Tibial artery (tissue), 4 donors: ENCODE measurements around the gene CSTF3.

ENCODE experiments used
- DNase-seq, 2 donors: peaks; one replicate each; pipeline ENCODE4 v3.0.0-alpha.2; 2019
- H3K27ac ChIP-seq, 2 donors: fragments of 200-600 bp; sonication (generic) in 1 of 2; 1 replicate in 1 of 2; 2 replicates in 1 of 2; pipeline ENCODE4 v1.5.1; 2018 to 2019; ENCODE audit warnings: mild to moderate bottlenecking in 1 of 2
- H3K27me3 ChIP-seq, 2 donors: fragments of 200-600 bp; sonication (generic) in 1 of 2; one replicate each; pipeline versions ENCODE4 v1.5.1 to v1.6.0; 2016 to 2019
- H3K36me3 ChIP-seq, 3 donors: fragments of 200-600 bp; sonication (generic) in 2 of 3; one replicate each; pipeline ENCODE4 v1.5.1; 2016 to 2019; ENCODE audit warnings: mild to moderate bottlenecking in 2 of 3
- H3K4me1 ChIP-seq, 4 donors: fragments of 200-600 bp; sonication (generic) in 2 of 4; 1 replicate in 3 of 4; 2 replicates in 1 of 4; pipeline ENCODE4 v1.5.1; 2016 to 2019
- H3K4me3 ChIP-seq, 2 donors: fragments of 200-600 bp; sonication (generic) in 1 of 2; 1 replicate in 1 of 2; 2 replicates in 1 of 2; pipeline ENCODE4 v1.5.1; 2018 to 2019; ENCODE audit warnings: mild to moderate bottlenecking in 2 of 2
- H3K9me3 ChIP-seq, 3 donors: fragments of 200-600 bp; sonication (generic) in 1 of 3; one replicate each; pipeline ENCODE4 v1.5.1; 2016 to 2019
- CTCF ChIP-seq, 2 experiments: fragments of 200-600 bp in 1 of 2; fragments of 450-650 bp in 1 of 2; IDR thresholded peaks; one replicate each; pipeline ENCODE4 v1.5.1; 2017 to 2019; ENCODE audit warnings: antibody characterized with exemption in 2 of 2, mild to moderate bottlenecking in 1 of 2, moderate library complexity in 1 of 2
- intact Hi-C: fragments of 100-400 bp; cut with DNase I; formaldehyde crosslinking; loops from one replicate; pipeline ENCODE4 v1.15.0; 2023; ENCODE audit warnings: low total_unique reads

Gene CSTF3

DNA sequence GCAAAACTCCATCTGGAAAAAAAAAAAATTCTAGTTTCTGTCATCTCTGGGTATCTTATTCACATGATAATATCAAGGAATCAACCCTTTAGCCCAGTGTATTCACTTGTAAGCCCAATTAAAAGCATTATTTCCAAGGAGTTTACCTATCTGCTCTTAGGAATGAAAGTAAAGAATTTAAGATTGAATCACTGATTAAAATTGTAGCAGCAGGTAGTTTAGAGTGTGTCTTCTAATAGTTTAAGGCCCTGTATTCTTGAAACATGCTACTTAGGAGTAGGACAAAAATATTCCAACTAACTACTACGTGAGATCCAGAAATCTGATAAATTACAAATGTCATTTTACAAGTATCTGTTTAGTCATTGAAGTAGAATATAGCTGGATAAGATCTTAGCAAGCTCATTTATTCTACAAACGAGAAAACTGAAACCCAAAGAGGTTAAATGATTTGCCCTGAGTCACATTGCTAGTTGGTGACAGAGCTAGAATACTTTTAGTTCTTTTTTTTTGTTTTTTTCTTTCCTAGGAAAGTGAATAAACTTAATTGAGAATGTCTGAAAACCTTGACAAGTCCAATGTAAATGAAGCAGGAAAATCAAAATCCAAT lies 118.0 kb downstream of the CSTF3 start:
- Histone ChIP-seq H3K27ac (no peak overlapping the region), H3K36me3 (peaks cover 5 to 14% (median 13%) of the 10 kb centered on the region in 3 donors), H3K4me1 (peaks cover 0 to 16% (median 12%) of the 10 kb centered on the region in 4 donors), H3K4me3 (no peak overlapping the region), H3K9me3 (no peaks in the 10 kb centered on the region), H3K27me3 (no peaks in the 10 kb centered on the region)
- no peak for DNase-seq
- no peak for TF ChIP-seq CTCF (IDR thresholded peaks at IDR 0.05)
- intact Hi-C loops = no loop called here

DNA sequence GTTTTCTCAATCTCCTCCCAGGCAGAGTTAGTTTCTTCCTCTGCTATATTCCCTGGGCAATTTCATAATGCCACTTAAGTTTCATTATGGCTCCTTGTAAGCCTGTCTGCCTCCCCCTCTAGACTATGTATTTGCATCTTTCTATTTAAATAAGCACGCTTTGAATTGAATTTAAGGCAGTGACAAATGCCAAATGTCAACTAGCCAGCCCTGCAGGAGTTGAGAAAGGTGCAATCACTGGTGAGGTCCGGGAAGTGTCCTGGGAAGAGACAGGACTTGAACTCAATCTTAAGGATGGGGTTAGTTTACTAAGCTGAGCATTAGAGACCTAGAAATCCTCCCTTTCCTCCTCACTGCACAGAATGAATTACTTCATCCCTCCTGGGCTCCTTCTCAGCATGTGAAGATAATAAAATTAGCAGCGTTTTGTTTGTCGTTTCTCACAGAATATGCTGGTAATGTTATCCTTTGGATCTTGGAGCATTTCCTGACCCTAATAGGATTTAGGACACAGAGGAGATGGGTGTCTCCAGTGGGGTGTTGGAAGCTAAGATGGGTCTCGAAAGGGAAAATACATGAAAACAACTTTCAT lies 120.3 kb downstream of the CSTF3 start:
- no peak for TF ChIP-seq CTCF (IDR thresholded peaks at IDR 0.05)
- Histone ChIP-seq H3K4me3 (peak overlapping the region; percentile 86 to 95), H3K27me3 (no peaks in the 10 kb centered on the region), H3K27ac (peak overlapping the region; percentile 95 to 96), H3K9me3 (no peaks in the 10 kb centered on the region), H3K4me1 (peaks cover 0 to 15% (median 11%) of the 10 kb centered on the region in 4 donors), H3K36me3 (peaks cover 2 to 13% (median 13%) of the 10 kb centered on the region in 3 donors)
- DNase-seq = no peak
- intact Hi-C loops = no loop called here

- DNase-seq = no peak
- peaks cover 0 to 10% (median 6%) of the 10 kb centered on the region in 3 donors for H3K36me3 ChIP-seq
- H3K27me3 ChIP-seq = no peaks in the 10 kb centered on the region
- intact Hi-C loops = no loop called here
- peak overlapping the region; percentile 95 to 96 for H3K27ac ChIP-seq
- peak overlapping the region; percentile 86 to 95 for H3K4me3 ChIP-seq
- H3K9me3 ChIP-seq = no peaks in the 10 kb centered on the region
- peaks cover 0 to 15% (median 8%) of the 10 kb centered on the region in 4 donors for H3K4me1 ChIP-seq
- no peak for TF ChIP-seq CTCF (IDR thresholded peaks at IDR 0.05)
Observed at GRCh38 chr11:33040033-33040861, 121.0 kb downstream of the CSTF3 start.

DNA sequence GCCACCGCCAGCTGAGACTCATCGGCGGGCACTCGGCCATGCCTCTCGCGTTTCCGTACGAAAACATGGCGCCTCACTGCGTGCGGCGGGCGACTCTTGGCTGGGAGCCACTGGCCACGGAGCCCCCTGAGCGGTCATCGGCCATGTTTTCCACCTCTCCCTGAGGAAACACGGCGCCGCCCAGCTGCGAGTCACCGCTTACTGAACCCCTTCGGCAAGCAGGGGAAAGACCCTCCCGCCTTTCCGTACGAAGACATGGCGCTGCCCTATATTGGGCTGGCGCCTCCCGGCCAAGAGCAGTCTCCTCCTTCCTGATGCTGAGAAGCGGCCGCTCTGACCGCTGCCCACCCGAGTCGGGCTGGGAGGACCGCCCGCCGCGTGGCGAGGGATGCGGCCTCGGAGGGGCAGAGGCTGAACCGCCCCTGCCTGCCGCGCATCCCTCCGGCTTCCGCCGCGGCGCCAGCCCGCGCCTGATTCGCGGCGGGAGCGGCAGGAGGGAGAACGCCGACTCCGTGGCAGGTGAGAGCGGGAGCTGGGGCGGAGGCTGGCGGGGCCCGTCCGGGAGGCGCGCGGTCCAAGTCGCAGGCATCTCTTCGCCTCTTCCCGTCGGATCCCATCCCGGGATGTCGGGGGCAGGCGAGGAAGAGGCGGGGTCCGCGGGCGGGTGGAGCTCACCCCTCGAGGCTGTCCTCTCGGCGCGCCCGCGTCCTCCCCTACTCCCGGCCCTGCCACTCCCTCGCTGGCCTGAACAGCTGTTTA lies 121.8 kb downstream of the CSTF3 start, which contains the start of gene TCP11L1:
TSS of gene TCP11L1 (plus strand) at position 299 of the 759 bp plus-strand sequence. CDS start 4,202 bp downstream, outside the sequence.
- Histone ChIP-seq H3K4me3 (peak within 1 kb of the TSS; percentile 86 to 95), H3K27ac (peak within 1 kb of the TSS; percentile 95 to 96), H3K9me3 (no peaks in the 10 kb centered on the region), H3K4me1 (peaks cover 0 to 15% (median 8%) of the 10 kb centered on the region in 4 donors), H3K36me3 (peaks cover 0 to 6% (median 0%) of the 10 kb centered on the region in 3 donors), H3K27me3 (no peaks in the 10 kb centered on the region)
- TF ChIP-seq CTCF (IDR thresholded peaks at IDR 0.05) = no peak
- intact Hi-C loops = no loop called here
- peak; percentile 93 to 94 for DNase-seq

DNA sequence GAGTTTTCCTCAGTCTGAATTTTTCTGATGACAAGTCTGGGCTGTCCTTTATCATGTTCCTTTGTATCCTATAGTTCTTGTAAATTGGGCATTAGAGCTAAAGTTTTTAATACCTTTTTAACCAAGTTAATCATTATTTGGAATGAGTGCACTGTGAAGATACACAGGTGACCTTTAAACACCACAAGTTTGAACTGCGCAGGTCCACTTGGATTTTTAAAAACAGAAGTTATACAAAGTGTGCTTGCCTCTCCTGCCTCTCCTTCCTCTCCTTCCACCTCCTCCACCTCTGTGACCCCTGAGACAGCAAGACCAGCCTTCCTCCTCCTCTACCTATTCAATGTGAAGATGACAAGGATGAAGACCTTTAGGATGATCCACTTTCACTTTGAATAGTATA lies 126.3 kb downstream of the CSTF3 start:
- Histone ChIP-seq H3K4me3 (no peak overlapping the region), H3K4me1 (no peaks in the 10 kb centered on the region), H3K27me3 (no peaks in the 10 kb centered on the region), H3K9me3 (no peaks in the 10 kb centered on the region), H3K36me3 (no peaks in the 10 kb centered on the region), H3K27ac (no peak overlapping the region)
- no peak for DNase-seq
- intact Hi-C loops = no loop called here
- no peak for TF ChIP-seq CTCF (IDR thresholded peaks at IDR 0.05)
